ENCODE data around the gene ADAMTS20.
"Not testable (repeated sequence)": the region's sequence is repeated elsewhere in the genome, so short reads cannot be mapped to it uniquely, and the experiment has no call there.

ADAMTS20 gene

GRCh38 chr12:43550831-43551271 is 1.2 kb downstream of the ADAMTS20 start:
- Histone ChIP-seq H3K36me3 (replicated peaks; ENCODE audit: insufficient read depth, low read length) (no peaks in the 10 kb centered on the region), H3K9me3 (replicated peaks; ENCODE audit: insufficient read depth, low read length) (no peaks in the 10 kb centered on the region), H3K4me2 (ENCODE audit: low read depth, low read length) (no peak overlapping the region), H3K27ac (ENCODE audit: low read length) (no peak overlapping the region), H3K4me3 (ENCODE audit: low read length) (no peak overlapping the region), H3K9ac (ENCODE audit: low read length) (no peak overlapping the region), H3K79me2 (ENCODE audit: low read length) (no peaks in the 10 kb centered on the region), H3K9me2 (replicated peaks; ENCODE audit: insufficient read depth, low read length) (no peaks in the 10 kb centered on the region), H2AFZ (ENCODE audit: low read length) (no peak overlapping the region), H3K4me1 (ENCODE audit: low read length) (no peaks in the 10 kb centered on the region), H3K27me3 (replicated peaks; ENCODE audit: insufficient read depth, low read length) (no peaks in the 10 kb centered on the region), H4K20me1 (ENCODE audit: insufficient read depth, low read length) (no peaks in the 10 kb centered on the region), H3F3A (ENCODE audit: insufficient read depth, low read length) (no peaks in the 10 kb centered on the region)
- DNase-seq, result no peak
- TF ChIP-seq EZH2phosphoT487 (IDR thresholded peaks at IDR 0.05; ENCODE audit: low read length), result no peak

GRCh38 chr12:43544703-43545102 is 7.3 kb downstream of the ADAMTS20 start:
- Histone ChIP-seq H3K9ac (ENCODE audit: low read length) (no peak overlapping the region), H3K4me2 (ENCODE audit: low read depth, low read length) (no peak overlapping the region), H3K4me3 (ENCODE audit: low read length) (no peak overlapping the region), H4K20me1 (ENCODE audit: insufficient read depth, low read length) (no peaks in the 10 kb centered on the region), H3K79me2 (ENCODE audit: low read length) (no peaks in the 10 kb centered on the region), H3K9me2 (replicated peaks; ENCODE audit: insufficient read depth, low read length) (no peaks in the 10 kb centered on the region), H2AFZ (ENCODE audit: low read length) (no peak overlapping the region), H3K36me3 (replicated peaks; ENCODE audit: insufficient read depth, low read length) (no peaks in the 10 kb centered on the region), H3K4me1 (ENCODE audit: low read length) (no peaks in the 10 kb centered on the region), H3F3A (ENCODE audit: insufficient read depth, low read length) (no peaks in the 10 kb centered on the region), H3K27me3 (replicated peaks; ENCODE audit: insufficient read depth, low read length) (no peaks in the 10 kb centered on the region), H3K9me3 (replicated peaks; ENCODE audit: insufficient read depth, low read length) (no peaks in the 10 kb centered on the region), H3K27ac (ENCODE audit: low read length) (no peak overlapping the region)
- DNase-seq, result no peak
- TF ChIP-seq EZH2phosphoT487 (IDR thresholded peaks at IDR 0.05; ENCODE audit: low read length), result no peak
- TF ChIP-seq EZH2 (optimal IDR thresholded peaks at IDR 0.05; ENCODE audit: low read depth, low read length), result no peak
- no peak for TF ChIP-seq CTCF (IDR thresholded peaks at IDR 0.05; ENCODE audit: low read length)

GRCh38 chr12:43540470-43540869 is 11.5 kb downstream of the ADAMTS20 start:
- Histone ChIP-seq H3K4me1 (ENCODE audit: low read length) (no peaks in the 10 kb centered on the region), H3K9ac (ENCODE audit: low read length) (no peak overlapping the region), H3K9me3 (replicated peaks; ENCODE audit: insufficient read depth, low read length) (no peaks in the 10 kb centered on the region), H3K4me2 (ENCODE audit: low read depth, low read length) (no peak overlapping the region), H3K36me3 (replicated peaks; ENCODE audit: insufficient read depth, low read length) (no peaks in the 10 kb centered on the region), H4K20me1 (ENCODE audit: insufficient read depth, low read length) (no peaks in the 10 kb centered on the region), H3K79me2 (ENCODE audit: low read length) (no peaks in the 10 kb centered on the region), H3K27ac (ENCODE audit: low read length) (no peak overlapping the region), H3F3A (ENCODE audit: insufficient read depth, low read length) (no peaks in the 10 kb centered on the region), H2AFZ (ENCODE audit: low read length) (no peak overlapping the region), H3K27me3 (replicated peaks; ENCODE audit: insufficient read depth, low read length) (no peaks in the 10 kb centered on the region), H3K4me3 (ENCODE audit: low read length) (no peak overlapping the region), H3K9me2 (replicated peaks; ENCODE audit: insufficient read depth, low read length) (no peaks in the 10 kb centered on the region)
- no peak for TF ChIP-seq EZH2 (optimal IDR thresholded peaks at IDR 0.05; ENCODE audit: low read depth, low read length)
- no peak for TF ChIP-seq CTCF (IDR thresholded peaks at IDR 0.05; ENCODE audit: low read length)
- no peak for TF ChIP-seq EZH2phosphoT487 (IDR thresholded peaks at IDR 0.05; ENCODE audit: low read length)
- DNase-seq, result no peak

DNA sequence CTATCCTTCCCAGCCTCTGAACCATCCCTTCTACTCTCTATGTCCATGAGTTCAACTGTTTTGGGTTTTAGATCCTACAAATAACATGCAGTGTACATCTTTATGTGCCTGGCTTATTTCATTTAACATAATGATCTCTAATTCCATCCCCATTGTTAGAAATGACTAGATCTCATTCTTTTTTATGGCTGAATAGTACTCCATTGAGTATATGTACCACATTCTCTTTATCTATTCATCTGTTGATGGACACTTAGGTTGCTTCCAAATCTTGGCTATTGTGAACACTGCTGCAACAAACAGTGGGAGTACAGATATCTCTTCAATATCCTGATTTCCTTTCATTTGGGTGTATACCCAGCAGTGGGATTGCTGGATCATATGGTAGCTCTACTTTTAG is 14.3 kb downstream of the ADAMTS20 start:
- H3F3A ChIP-seq (ENCODE audit: insufficient read depth, low read length); DNase-seq; H4K20me1 ChIP-seq (ENCODE audit: insufficient read depth, low read length); H3K4me2 ChIP-seq (ENCODE audit: low read depth, low read length); H3K9ac ChIP-seq (ENCODE audit: low read length); H3K9me3 ChIP-seq (replicated peaks; ENCODE audit: insufficient read depth, low read length); H3K4me1 ChIP-seq (ENCODE audit: low read length); H3K9me2 ChIP-seq (replicated peaks; ENCODE audit: insufficient read depth, low read length); H3K27me3 ChIP-seq (replicated peaks; ENCODE audit: insufficient read depth, low read length); H3K27ac ChIP-seq (ENCODE audit: low read length); H2AFZ ChIP-seq (ENCODE audit: low read length); H3K36me3 ChIP-seq (replicated peaks; ENCODE audit: insufficient read depth, low read length); H3K79me2 ChIP-seq (ENCODE audit: low read length); H3K4me3 ChIP-seq (ENCODE audit: low read length): not testable (repeated sequence)

Data from MM.1S (cell line).